Stimulated activated CD4-positive, alpha-beta T cell treated with anti-CD3 and anti-CD28 coated beads, Interleukin-1b, Interleukin-23, amount 100 ng/mL, for 24 hours (primary cell): Measurements from ENCODE around the gene MEA1.

Source experiments
- DNase-seq, 4 experiments: peaks; one replicate each; pipeline ENCODE4 v3.0.0-alpha.2; 2020; ENCODE audit warnings: low read depth in 4 of 4, low spot score in 1 of 4

The MEA1 gene

DNA sequence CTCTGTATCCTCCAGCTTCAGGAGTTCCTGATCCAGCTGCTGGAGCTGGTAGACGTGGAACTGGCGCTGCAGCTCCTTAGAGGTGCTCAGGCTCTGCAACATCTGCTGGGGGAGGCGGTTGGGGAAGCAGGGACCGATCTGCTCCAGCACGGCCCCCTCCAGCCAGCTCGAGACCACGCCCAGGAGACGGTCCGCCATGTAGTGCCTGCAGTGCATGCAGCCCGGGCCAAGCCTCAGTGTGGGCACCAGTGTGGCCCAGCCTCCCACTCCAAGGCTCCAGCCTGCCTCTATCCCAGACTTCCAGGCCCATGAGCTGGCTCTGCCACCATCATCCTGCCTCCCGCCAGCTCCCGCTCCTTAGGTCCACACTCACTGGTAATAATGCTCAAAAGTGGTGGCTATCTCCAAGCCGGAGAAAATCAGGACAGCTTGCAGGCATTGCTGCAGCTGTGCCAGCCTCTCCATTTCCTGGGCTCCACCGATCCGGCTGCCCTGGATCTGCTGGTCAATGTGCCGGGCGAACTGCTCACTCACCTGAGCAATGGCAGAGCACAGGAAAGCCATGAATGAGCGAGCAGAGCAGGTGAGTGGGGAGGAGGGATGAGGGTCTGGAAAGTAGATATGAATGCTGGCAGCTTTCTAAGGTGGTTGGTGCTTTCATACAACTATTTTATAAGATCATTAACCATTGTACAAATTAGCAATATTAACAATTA is 27.0 kb upstream of the MEA1 start:
- DNase-seq, result no peak

DNA sequence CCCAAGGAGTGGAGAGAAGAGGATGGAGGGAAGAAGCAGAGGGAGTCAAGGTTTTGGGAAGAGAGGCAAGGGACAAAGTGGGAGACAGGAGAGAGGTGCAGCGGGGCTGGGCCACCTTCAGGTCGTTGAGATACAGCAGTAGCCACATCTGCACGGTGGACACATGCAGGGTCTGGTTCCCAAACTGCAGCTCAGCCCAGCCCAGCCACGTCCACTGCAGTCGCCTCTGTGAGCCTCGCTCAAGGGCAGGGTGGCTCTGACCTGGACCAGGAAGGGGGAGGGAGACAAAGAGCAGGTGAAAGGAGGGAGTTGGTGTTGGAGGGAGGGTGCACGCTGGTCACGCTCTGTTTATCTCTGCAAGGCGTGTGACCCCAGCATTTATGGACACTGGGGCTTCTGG is 25.0 kb upstream of the MEA1 start:
- DNase-seq, result no peak

DNA sequence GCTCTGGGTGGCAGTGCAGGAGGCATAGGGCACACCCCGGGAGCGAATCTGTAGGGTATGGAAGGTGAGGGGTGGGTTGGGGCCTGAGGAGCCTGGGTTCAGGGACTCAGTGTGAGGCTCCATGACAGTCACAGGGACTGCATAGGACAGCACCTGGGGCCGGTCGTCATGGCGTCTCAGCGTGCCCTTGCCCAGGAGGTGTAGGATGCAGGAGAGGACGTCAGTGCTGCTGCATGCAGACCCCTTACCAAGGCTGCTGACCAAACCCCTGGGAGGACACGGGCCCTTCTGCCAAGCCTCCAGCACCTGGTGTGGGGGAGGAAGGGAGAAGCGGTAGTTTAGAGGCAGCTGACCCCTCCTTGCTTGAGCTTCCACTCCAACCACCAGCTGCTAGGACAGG is 24.0 kb upstream of the MEA1 start:
- DNase-seq, result no peak

DNA sequence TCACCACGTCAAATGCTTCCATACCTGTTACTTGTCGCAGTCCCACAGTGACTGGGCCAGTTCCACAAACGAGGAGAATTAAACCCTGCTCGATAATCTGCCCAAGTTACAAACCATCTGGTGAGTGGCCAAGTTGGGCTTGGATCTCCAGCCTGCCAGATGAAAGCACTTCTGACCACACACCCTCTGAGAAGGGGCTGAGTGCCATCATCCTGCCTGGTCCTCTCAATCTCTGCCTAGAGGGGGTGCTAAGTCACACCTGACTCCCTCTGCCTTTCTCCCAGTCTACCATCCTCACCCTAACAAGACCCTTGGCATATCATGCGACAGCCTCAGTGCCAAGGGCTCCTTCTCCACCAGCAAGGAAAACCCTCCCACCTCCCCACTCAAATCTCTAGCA is 23.5 kb upstream of the MEA1 start:
- DNase-seq, result no peak

DNA sequence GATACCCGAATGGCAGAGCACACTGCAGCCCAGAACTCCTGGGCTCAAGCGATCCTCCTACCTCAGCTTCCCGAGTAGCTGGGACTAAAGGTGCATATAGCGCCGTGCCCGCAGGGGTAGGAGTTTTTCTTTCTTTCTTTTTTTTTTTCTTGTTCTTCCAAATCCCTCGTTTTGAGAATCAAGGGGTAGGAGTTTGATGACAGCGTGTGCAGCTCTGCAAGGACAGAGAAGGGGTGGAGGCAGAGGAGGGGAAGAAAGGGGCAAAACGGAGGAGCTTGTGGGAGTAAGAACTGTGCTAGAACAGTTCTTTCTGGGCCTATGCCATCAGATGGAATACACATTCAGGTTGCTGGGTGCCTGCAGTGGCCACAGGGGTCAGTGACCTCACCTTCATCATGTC is 23.0 kb upstream of the MEA1 start:
- no peak for DNase-seq

DNA sequence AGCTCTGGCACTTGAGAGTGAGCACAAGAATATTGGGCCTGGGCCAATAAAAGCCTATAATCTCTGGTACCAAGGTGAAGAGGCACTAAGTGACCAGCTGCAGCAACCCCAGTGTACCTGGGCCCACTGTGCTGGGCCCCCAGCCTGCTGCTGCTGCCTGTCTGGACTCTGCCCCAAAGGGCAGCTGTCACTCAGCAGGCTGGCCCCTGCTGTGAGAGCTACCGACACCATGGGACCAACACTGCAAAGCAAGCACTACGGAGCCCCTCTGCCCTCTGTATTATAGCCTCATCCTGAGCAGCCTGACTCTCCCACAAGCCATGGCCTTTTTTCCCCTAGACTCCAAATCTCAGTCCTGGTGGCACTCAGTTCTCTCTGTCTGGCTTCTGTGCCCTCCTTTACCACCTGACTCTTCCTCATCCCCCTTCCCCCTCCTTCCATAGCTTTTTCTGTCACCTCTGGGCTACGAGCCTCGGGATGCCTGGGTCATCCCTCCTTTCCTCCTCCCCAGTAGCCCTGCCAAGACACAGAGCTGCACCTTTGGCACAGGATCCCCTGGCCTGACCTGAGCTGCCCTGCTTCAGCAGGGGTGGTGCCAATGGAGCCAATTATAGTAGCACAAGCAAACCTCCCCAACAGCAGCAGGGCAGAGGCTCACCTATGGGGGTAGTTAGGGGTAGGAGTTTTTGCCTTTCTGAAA is 21.9 kb upstream of the MEA1 start:
- DNase-seq, result no peak

DNA sequence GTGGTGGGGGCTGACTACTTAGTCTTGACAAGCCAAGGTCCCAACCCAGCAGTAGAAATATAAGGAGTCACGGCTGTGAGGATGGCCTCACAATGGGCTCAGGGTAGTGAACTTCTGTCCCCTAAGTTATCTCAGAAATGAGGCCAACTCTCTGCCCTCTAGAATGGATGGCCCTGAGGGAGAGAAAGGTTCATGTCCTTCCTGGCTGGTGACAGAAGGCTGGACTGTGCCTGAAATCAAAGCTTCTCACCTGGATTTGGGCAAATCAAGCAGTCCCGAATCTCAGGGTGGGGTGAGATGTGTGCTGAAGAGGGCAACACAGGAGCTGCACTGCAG is 20.4 kb upstream of the MEA1 start:
- no peak for DNase-seq

DNA sequence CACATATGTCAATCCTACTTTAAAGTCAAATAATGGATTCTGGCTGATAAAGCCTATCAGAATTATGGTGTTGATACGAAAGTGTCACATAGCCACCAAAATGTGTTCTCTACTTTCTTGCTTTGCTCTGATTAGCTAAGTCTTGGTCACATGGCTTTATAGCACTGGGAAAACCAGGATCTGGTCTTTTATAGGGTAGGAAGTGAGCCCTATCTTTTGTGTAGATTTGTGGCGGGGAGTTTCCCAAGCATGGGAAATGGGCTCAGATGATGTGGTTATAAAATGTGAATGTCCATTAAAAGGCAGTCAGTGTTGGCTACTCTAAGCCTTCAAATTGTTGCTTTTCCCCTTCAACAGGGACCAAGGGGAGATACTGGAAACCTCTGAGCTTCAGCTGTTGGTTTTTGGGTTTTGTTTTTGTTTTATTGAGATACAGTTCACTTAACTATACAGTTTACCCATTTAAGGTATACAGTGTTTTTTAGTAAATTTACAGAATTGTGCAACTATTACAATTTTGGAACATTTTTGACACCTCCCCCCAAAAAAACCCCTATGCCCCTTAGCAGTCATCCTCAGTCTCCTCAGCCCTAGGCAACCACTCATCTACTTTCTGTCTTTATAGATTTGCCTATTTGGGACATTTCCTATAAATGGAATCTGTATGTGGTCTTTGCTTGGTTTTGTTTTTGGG is 19.9 kb upstream of the MEA1 start:
- DNase-seq, result no peak

DNA sequence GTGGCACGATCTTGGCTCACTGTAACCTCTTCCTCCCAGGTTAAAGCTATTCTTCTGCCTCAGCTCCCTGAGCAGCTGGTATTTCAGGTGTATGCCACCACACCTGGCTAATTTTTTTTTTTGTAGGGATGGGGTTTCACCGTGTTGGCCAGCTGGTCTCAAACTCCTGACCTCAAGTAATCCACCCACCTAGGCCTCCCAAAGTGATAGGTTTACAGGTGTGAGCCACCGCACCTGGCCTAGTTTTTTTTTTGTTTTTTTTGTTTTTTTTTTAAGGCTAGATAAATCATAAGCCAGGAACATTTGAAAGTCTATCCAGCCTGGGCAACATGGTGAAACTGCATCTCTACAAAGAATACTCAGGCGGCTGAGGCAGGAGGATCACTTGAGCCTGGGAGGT is 18.6 kb upstream of the MEA1 start:
- DNase-seq, result no peak

DNA sequence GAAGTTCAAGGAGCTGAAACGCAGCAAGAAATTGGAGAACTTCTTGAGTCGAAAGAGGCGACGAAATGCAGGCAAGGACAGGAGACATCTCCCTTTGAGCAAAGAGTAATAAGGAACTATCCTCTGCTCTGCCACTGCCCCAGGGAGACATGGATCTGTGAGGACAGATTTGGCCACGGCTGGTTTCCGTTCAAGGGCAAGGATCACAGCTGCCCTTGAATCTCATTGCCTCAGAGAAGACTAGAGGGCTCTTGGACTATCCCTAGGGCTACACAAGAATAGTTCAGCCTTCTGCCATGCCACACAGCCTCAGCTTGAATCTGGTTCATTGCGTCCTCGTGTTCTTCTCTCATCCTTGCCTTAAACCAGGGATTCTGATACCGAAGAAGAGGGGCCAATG is 15.4 kb upstream of the MEA1 start:
- no peak for DNase-seq

DNA sequence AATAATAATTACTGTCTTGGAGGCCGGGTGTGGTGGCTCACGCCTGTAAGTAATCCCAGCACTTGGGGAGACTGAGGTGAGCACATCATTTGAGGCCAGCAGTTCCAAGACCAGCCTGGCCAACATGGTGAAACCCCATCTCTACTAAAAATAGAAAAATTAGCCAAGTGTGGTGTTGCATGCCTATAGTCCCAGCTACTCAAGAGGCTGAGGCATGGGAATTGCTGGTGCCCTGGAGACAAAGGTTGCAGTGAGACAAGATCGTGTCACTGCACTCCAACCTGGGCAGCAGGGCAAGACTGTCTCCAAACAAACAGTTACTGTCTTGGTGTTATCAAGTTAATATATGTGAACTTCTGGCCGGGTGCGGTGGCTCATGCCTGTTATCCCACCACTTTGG is 12.6 kb upstream of the MEA1 start:
- DNase-seq, result no peak

DNA sequence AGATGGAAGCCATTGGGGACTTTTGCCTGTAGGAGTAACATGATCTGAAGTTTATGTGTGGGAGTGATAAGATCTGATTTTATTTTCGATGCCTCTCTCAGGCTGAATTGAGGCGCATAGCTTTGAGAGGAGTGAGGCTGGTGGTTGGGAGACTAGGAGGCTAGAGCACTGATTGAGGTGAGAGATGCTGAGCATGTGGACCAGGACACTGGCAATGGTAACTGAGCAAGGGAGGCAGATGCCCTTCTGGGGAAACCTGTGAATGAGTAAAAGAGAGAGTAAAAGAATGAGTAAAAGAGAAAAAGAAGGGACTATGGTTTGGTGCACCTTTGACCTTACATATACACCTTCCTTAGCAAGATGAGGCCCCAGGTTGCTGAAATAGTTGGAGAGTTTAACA is 10.7 kb upstream of the MEA1 start:
- no peak for DNase-seq

DNA sequence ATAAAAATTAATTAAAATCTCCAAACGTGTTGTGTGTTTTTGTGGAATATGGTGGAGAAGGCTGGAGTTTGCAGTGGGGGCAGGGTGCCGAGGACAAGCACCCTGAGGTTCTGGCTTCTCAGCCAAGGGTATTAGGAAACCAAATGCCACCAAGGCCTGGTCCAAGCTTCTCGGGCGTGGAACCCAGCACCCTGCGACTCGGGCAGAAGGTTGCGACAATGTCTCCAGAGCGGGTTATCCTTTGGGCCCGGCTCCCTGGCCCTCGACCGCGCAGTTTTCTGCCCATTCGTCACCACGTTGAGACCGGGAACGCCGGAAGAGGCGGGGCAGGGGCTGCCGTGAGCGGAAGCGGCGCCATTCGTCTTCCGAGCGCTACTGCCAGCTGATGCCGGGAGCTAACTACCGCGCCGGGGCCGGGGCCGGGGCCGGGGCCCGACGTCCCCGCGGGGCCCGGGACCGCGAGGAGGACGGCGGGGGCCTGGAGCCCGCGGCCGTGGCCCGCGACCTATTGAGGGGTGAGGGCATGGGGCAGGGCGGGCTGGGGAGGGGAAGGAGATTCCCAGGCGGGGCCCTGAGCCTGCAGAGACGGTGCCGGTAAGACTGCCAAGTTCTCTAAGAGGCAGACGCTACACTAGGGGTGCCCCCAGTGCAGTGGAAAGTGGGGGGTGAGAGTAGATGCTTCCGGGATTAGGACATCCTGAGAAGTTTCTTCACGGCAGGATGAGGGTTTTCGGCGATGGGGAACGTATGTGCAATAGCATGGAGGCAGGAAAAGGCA is 7.7 kb upstream of the MEA1 start, which contains the start of gene RRP36:
RRP36 (plus strand) TSS at position 354 of the 778 bp plus-strand sequence; CDS start at position 386, 32 bp downstream.
- DNase-seq, result peak; percentile 38 to 72 (median 60)

DNA sequence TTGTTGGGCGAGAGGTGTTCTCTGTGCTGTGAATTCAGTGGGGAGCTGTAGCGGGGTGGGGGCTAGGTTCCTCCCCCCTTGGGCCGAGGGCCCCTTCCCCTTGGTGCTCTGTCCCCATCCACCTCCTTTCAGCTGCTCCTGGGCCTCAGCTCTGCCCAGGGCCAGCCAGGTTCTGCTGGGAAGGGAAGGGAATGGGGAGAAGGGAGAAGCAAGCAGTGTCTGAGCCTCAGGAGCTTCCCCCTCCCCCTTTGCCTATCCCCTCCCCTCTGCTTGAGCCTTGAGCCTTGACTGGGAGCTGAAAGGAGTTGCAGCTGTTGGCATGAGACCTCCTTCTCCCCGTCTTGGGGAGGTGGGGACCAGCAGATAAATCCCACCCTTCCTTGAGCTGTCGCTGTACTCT is 7.1 kb upstream of the MEA1 start:
- DNase-seq, result no peak

DNA sequence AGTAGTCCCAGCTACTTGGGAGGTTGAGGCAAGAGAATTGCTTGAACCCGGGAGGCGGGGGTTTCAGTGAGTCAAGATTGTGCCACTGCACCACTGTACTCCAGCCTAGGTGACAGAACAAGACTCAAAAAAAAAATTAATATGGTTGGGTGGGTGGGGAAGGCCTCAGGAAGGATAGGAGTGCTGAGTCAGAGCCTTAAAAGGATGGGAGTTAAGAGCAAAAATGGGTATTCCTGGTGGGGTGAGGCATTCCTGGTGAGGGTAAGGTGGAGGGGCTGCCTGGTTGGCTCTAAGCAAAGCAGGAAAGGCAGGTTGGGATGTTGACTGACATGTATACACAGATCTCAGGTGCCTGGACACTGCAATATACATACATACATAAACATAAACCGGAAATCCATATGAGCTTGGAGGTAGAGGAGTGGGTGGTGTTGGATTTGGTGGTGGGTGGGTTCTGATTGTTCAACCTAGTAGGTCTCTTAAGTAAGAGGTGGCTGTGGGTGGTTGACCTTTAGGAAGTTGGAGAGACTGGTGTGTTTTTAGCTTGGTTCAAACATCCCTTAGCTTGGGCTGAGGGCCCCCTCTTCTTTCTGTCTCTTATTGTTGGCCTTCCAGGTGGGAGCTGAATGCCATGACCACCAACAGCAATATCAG is 6.4 kb upstream of the MEA1 start:
- DNase-seq, result no peak

DNA sequence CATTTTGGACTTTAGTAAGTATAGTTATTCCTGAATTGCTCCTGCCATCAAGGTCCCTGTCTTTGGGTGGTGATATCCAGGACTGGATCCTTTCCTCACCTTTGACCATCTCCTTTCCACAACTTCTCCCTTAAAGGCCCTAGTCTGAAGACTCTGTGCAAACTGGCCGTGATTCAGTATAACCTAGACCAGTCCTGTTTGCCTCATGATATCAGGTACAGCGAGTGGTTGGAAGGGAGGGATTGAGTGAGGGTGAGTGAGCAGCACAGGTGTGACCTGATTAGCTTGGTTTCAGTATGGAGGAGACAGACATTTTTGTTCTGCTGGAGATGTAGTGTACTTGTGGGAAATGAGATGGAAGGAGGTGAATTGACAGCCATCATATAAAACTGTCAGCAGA is 5.4 kb upstream of the MEA1 start:
- DNase-seq, result no peak

DNA sequence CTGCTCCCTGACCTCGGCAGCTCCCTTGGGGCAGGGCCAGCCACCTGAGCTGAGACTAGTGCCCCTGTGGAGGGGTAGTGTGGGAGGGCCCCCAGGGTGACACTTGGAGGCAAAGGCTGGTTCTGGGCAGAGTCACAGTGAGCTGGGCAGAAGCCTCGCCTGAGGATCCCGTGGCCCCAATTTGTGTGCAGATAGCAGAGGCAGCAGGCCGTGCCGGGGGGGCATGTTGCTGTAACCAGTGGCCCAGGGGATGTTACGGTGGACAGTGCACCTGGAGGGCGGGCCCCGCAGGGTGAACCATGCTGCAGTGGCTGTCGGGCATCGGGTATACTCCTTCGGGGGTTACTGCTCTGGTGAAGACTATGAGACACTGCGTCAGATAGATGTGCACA is 3.2 kb upstream of the MEA1 start:
- DNase-seq, result no peak

DNA sequence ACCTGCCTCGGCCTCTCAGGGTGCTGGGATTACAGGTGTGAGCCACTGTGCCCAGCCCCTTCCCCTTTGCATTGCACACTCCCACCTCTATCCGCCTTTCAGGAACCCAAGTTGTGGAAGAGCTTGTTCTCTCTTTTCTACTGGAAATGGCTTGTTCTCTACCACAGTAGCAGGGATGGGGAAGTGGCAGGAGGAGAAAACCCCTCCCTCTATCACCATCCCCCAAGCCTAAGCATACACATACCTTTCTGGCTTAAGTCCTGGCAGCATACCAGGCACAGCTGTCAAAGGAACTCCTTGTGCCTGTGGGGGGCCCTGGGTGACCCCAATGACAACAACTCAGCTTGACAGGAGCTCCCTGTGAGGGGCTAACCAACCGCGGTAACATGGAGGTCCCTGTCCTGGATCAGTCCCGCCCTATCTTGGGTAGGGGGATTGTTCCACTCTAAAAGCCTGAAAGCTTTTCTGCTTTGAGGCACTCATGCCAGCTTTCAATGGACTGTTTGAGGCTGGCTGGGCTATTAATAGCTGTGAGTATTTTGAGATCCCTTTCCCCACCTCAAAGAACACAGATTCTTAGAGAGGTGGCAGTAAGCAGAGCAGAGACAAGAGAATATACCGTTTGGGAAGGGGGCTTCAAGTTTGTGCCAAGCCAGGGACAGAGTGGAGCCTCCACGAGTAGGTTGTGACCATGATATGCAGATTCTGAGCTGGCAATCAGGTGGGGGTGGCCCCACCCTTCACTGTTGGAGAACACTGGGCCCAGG is 2.6 kb upstream of the MEA1 start:
- no peak for DNase-seq

DNA sequence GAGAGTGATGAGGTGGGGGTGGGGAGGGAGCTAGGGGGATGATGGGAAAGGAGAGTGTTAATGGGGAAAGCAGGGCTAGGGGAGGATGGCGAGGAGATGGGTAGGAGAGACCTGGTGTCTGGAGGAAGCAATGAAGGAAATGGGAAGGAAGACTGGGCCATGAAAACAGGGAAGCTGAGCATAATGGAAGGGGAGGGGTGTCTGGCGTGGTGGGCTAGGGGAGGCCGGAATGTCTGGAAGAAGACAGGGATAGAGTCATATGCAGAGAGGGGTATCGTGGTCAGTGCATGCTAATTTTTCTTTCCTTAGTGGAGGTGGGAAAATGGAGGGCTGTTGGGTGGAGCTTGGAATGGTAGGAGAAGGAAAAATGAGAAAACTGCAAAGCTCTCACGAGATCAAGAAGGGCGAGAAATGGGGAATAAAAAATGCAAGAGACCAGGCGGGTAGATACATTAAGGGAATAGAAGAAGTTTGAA is 726 bp upstream of the MEA1 start:
- DNase-seq, result no peak

DNA sequence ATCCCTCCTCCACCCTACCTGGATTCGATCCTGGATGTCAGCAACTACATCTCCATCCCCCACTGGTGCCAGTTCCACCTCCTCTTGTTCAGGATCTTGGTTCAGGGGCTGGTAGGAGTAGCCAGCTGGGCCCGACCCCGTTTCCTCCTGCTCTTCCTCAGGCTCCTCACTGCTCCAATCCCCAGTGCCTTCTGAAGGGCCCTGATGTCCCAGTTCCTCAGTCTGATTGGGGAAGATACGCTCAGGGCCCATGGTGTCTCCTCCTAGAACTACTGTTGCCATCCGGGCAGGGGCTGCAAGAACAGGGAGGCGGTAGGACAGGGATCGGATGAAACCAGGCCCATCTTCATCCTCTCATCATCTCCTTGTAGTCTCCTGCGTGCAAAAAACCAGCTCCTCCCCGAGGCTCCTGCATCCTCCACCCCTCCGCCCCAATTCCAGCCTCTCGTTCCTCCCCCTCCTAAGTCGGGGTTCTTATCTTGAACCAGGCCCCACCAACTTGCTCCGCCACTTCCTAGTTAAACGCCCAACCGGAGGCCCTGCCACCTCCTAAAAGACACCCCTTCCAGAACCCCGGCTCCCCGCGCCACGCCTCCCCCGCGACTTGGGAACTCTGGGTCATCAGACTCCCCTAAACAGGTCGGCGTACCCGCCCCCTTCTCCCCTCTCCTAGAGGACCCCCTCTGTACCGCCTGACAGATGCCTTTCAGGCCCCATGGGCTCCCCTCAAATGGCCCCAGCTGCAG is 476 bp downstream of the MEA1 start:
- DNase-seq, result peak in 1 of 4 experiments; percentile 34
